Measurements from ENCODE around the gene CPLX1.
A peak's percentile ranks its signal among the peaks of the same experiment; 100 is the strongest.
"Not testable (repeated sequence)": the region's sequence is repeated elsewhere in the genome, so short reads cannot be mapped to it uniquely, and the experiment has no call there.

The CPLX1 gene

GRCh38 chr4:777520-778262 lies 48.2 kb downstream of the CPLX1 start:
- DNase-seq (ENCODE audit: low read depth in 2 of 2): no peak

GRCh38 chr4:776743-777441 lies 49.0 kb downstream of the CPLX1 start:
- DNase-seq (ENCODE audit: low read depth in 2 of 2): no peak

GRCh38 chr4:775485-775884 lies 50.4 kb downstream of the CPLX1 start:
- DNase-seq (ENCODE audit: low read depth in 2 of 2): not testable (repeated sequence)

- DNase-seq (ENCODE audit: low read depth in 2 of 2): not testable (repeated sequence)
These were observed 51.4 kb downstream of the CPLX1 start for GRCh38 chr4:774419-775092.

GRCh38 chr4:773214-773613 lies 52.7 kb downstream of the CPLX1 start:
- no peak for DNase-seq (ENCODE audit: low read depth in 2 of 2)

- no peak for DNase-seq (ENCODE audit: low read depth in 2 of 2)
These were observed 53.2 kb downstream of the CPLX1 start for GRCh38 chr4:772776-773175.

GRCh38 chr4:772118-772517 lies 53.8 kb downstream of the CPLX1 start:
- DNase-seq (ENCODE audit: low read depth in 2 of 2): no peak

- no peak for DNase-seq (ENCODE audit: low read depth in 2 of 2)
These were observed 54.5 kb downstream of the CPLX1 start for GRCh38 chr4:771464-771863.

GRCh38 chr4:770022-770421 lies 55.9 kb downstream of the CPLX1 start:
- no peak for DNase-seq (ENCODE audit: low read depth in 2 of 2)

GRCh38 chr4:769511-769910 lies 56.4 kb downstream of the CPLX1 start:
- DNase-seq (ENCODE audit: low read depth in 2 of 2): no peak

GRCh38 chr4:768995-769394 lies 56.9 kb downstream of the CPLX1 start:
- DNase-seq (ENCODE audit: low read depth in 2 of 2): no peak

GRCh38 chr4:768076-768475 lies 57.9 kb downstream of the CPLX1 start:
- DNase-seq (ENCODE audit: low read depth in 2 of 2): no peak

- DNase-seq (ENCODE audit: low read depth in 2 of 2): no peak
These were observed 59.2 kb downstream of the CPLX1 start for GRCh38 chr4:766559-767283.

GRCh38 chr4:766152-766515 lies 59.8 kb downstream of the CPLX1 start:
- no peak for DNase-seq (ENCODE audit: low read depth in 2 of 2)

GRCh38 chr4:764405-765169 lies 61.3 kb downstream of the CPLX1 start:
- no peak for DNase-seq (ENCODE audit: low read depth in 2 of 2)

- peak in 1 of 2 donors; percentile 15 for DNase-seq (ENCODE audit: low read depth in 2 of 2)
These were observed 62.0 kb downstream of the CPLX1 start for GRCh38 chr4:763922-764321.

- DNase-seq (ENCODE audit: low read depth in 2 of 2): no peak
These were observed 62.6 kb downstream of the CPLX1 start for GRCh38 chr4:763191-763810.

GRCh38 chr4:762211-763190 lies 63.4 kb downstream of the CPLX1 start:
- no peak for DNase-seq (ENCODE audit: low read depth in 2 of 2)

GRCh38 chr4:761739-762138 lies 64.2 kb downstream of the CPLX1 start:
- no peak for DNase-seq (ENCODE audit: low read depth in 2 of 2)

GRCh38 chr4:761086-761485 lies 64.8 kb downstream of the CPLX1 start:
- no peak for DNase-seq (ENCODE audit: low read depth in 2 of 2)

Data from activated CD8-positive, alpha-beta memory T cell treated with anti-CD3 and anti-CD28 coated beads for 4 hours (primary cell).